ENCODE data around the gene GLYATL2. TPM values are rescaled to one million over a fixed set of nuclear protein-coding genes. Genes with fewer than 3 reads are reported as not detected.

GLYATL2 gene
- total RNA-seq, 2 experiments from 2014 or later = not detected

DNA sequence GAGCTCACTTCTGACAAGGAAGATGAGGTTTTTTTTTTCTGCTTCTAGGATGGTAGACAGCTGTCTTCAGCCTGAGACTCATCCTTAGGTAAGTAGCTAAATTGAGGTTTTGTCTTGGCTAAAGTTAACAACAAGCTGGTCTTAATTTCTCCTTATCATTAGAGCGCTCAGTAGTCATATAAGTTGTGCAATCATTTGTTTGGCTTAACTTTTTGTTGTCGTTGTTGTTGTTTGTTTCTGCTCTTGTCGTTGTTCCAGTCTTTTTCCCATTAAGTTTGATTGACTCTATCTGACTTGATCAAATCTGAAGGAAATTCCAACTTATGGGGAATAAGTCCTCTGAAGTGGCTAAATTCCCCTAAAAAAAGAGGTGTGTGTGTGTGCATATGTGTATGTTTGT lies 33.0 kb downstream of the GLYATL2 start:
- TF ChIP-seq, protein P1, sequence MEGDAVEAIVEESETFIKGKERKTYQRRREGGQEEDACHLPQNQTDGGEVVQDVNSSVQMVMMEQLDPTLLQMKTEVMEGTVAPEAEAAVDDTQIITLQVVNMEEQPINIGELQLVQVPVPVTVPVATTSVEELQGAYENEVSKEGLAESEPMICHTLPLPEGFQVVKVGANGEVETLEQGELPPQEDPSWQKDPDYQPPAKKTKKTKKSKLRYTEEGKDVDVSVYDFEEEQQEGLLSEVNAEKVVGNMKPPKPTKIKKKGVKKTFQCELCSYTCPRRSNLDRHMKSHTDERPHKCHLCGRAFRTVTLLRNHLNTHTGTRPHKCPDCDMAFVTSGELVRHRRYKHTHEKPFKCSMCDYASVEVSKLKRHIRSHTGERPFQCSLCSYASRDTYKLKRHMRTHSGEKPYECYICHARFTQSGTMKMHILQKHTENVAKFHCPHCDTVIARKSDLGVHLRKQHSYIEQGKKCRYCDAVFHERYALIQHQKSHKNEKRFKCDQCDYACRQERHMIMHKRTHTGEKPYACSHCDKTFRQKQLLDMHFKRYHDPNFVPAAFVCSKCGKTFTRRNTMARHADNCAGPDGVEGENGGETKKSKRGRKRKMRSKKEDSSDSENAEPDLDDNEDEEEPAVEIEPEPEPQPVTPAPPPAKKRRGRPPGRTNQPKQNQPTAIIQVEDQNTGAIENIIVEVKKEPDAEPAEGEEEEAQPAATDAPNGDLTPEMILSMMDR (IDR thresholded peaks at IDR 0.05) = no peak
- ATAC-seq (ENCODE audit: poor library complexity) (no peak), DNase-seq (no peak)
- H3K4me3 Mint-ChIP-seq = no peak overlapping the region
- no peak overlapping the region for H3K27ac Mint-ChIP-seq
- POLR2A ChIA-PET = no interaction called here
- CTCF ChIA-PET = interaction anchor here (0.7 kb wide), 1 partner anchor 23 kb away, joined by 3 read pairs; no protein-coding TSS in a partner anchor
- Histone ChIP-seq H3K9me3 (ENCODE audit: control insufficient read depth in 1 of 2, insufficient read depth in 1 of 2, low read length in 2 of 2) (peaks cover 7 to 13% of the 10 kb centered on the region in 2 experiments), H3K4me3 (ENCODE audit: low read length) (no peak overlapping the region), H3K27me3 (ENCODE audit: control insufficient read depth in 1 of 2, insufficient read depth in 2 of 2, low read length in 2 of 2) (no peaks in the 10 kb centered on the region), H3K36me3 (ENCODE audit: insufficient read depth, low read length) (no peaks in the 10 kb centered on the region), H3K27ac (ENCODE audit: low read depth in 1 of 2, low read length in 2 of 2) (no peak overlapping the region), H3K4me1 (ENCODE audit: insufficient read depth, low read length) (no peaks in the 10 kb centered on the region)
- no peaks in the 10 kb centered on the region for H3K27me3 Mint-ChIP-seq
- H3K4me1 Mint-ChIP-seq (ENCODE audit: low read depth) = no peaks in the 10 kb centered on the region
- H3K9me3 Mint-ChIP-seq = peaks cover 4% of the 10 kb centered on the region
- H3K36me3 Mint-ChIP-seq (ENCODE audit: low read depth) = no peaks in the 10 kb centered on the region
- intact Hi-C loops (cut with DNase I, micrococcal nuclease) = no loop called here

DNA sequence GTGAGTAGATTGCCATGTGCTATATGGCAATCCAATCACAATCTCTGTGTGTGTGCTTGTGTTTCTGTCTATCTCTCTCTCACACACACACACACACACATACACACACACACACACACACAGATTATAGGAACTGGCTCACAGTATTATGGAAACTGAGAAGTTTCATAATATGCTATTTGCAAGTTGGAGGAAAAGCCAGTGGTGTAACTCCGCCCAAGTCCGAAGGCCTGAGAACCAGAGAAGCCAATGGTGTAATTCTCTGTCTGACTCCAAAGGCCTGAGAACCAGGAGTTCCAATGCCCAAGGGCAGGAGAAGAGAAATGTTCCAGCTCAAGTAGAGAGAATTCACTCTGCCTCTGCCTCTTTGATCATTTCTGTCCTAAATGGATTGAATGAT lies 37.2 kb downstream of the GLYATL2 start:
- Mint-ChIP-seq H3K9me3 (no peaks in the 10 kb centered on the region), H3K4me3 (no peak overlapping the region), H3K36me3 (ENCODE audit: low read depth) (no peaks in the 10 kb centered on the region), H3K27ac (no peak overlapping the region), H3K4me1 (ENCODE audit: low read depth) (no peaks in the 10 kb centered on the region), H3K27me3 (no peaks in the 10 kb centered on the region)
- H3K4me1 ChIP-seq (ENCODE audit: insufficient read depth, low read length) = no peaks in the 10 kb centered on the region
- no peak overlapping the region for H3K4me3 ChIP-seq (ENCODE audit: low read length)
- DNase-seq (no peak), ATAC-seq (ENCODE audit: poor library complexity) (no peak)
- no peak overlapping the region for H3K27ac ChIP-seq (ENCODE audit: low read depth in 1 of 2, low read length in 2 of 2)
- intact Hi-C loops (cut with DNase I, micrococcal nuclease) = no loop called here
- H3K36me3 ChIP-seq (ENCODE audit: insufficient read depth, low read length) = no peaks in the 10 kb centered on the region
- no peaks in the 10 kb centered on the region for H3K9me3 ChIP-seq (ENCODE audit: control insufficient read depth in 1 of 2, insufficient read depth in 1 of 2, low read length in 2 of 2)
- POLR2A ChIA-PET = no interaction called here
- TF ChIP-seq, protein P1 (IDR thresholded peaks at IDR 0.05) = no peak
- no peaks in the 10 kb centered on the region for H3K27me3 ChIP-seq (ENCODE audit: control insufficient read depth in 1 of 2, insufficient read depth in 2 of 2, low read length in 2 of 2)
- CTCF ChIA-PET = no interaction called here

DNA sequence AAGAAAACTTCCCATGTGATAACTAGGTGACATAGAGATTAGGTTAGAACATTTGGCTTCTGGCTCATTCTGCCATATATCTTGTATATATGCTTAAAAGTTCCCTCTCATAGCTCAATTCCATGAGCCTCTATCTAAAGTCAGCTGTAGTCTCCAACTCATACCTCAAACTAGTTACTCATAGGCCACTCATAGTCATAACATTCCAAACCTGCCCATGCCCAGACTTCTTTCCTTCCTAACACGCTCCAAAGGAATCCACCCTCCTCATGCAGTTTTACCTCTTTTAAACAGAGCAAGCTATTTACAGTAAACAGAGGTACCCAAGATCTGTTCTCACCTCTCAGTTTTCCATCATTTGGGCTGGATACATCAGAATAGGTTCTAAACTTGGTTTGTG lies 39.4 kb downstream of the GLYATL2 start:
- H3K36me3 ChIP-seq (ENCODE audit: insufficient read depth, low read length) = no peaks in the 10 kb centered on the region
- ATAC-seq (ENCODE audit: poor library complexity) (no peak), DNase-seq (no peak)
- Mint-ChIP-seq H3K4me1 (ENCODE audit: low read depth) (no peaks in the 10 kb centered on the region), H3K27me3 (no peaks in the 10 kb centered on the region), H3K4me3 (no peak overlapping the region), H3K27ac (no peak overlapping the region), H3K9me3 (no peaks in the 10 kb centered on the region), H3K36me3 (ENCODE audit: low read depth) (no peaks in the 10 kb centered on the region)
- ChIA-PET CTCF (no interaction called here), POLR2A (no interaction called here)
- TF ChIP-seq, protein P1 (IDR thresholded peaks at IDR 0.05) = no peak
- H3K4me3 ChIP-seq (ENCODE audit: low read length) = no peak overlapping the region
- no peaks in the 10 kb centered on the region for H3K9me3 ChIP-seq (ENCODE audit: control insufficient read depth in 1 of 2, insufficient read depth in 1 of 2, low read length in 2 of 2)
- intact Hi-C loops (cut with DNase I, micrococcal nuclease) = no loop called here
- H3K27ac ChIP-seq (ENCODE audit: low read depth in 1 of 2, low read length in 2 of 2) = no peak overlapping the region
- H3K4me1 ChIP-seq (ENCODE audit: insufficient read depth, low read length) = no peaks in the 10 kb centered on the region
- no peaks in the 10 kb centered on the region for H3K27me3 ChIP-seq (ENCODE audit: control insufficient read depth in 1 of 2, insufficient read depth in 2 of 2, low read length in 2 of 2)

Measured in CD4-positive, alpha-beta T cell (primary cell).